NCI-H524 treated with DMSO at 0.1 percent for 48 hours (cell line): ENCODE measurements around the gene C8A.

Experiments
- DNase-seq: peaks from one replicate; lab custom pipeline; 2025; lab: John Stamatoyannopoulos, UW

C8A gene

GRCh38 chr1:56966698-56966999 is 112.1 kb downstream of the C8A start:
- no peak for DNase-seq

DNA sequence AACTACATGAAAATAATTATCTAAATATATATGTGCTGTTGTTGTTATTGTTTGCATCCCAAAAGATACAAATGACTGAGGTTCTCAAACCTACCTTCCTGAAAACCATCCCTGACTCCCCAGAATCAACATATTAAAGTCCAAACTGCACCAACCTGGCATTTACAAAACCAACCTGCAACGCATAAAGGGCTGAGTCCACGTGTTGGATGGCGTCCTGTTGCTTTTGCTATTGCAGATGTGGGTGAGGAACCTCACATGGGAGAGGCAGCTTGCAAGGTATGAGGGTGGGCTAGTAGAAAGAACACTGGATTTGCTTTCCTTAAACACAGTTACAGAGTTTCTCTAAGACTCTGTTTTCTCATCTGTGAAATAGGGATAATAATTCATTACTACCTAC is 112.8 kb downstream of the C8A start:
- no peak for DNase-seq
